GM23338 (cell line): ENCODE results near the gene FHAD1. TPM values are rescaled to one million over a fixed set of nuclear protein-coding genes. Genes with fewer than 3 reads are reported as not detected.

Experiments
- ATAC-seq: fragments of 200-7000 bp; cut with Tn5 transposase; 3 replicates; pipeline ENCODE4 v1.9.1; 2020
- DNase-seq: peaks from one replicate; pipeline ENCODE4 v3.0.0-alpha.2; 2015; ENCODE audit warnings: low spot score
- H2AFZ ChIP-seq: fragments of 200-600 bp; sonication (generic); 2 replicates; pipeline ENCODE4 v1.8.0; 2016; ENCODE audit warnings: antibody characterized with exemption, mild to moderate bottlenecking, moderate library complexity
- H3F3A ChIP-seq: fragments of 200-600 bp; sonication (generic); replicated peaks from 2 replicates; pipeline ENCODE4 v1.8.0; 2017; ENCODE audit warnings: antibody characterized with exemption, mixed run types, low read depth
- H3K27ac ChIP-seq: fragments of 200-600 bp; sonication (generic); 2 replicates; pipeline ENCODE4 v1.6.1; 2016; ENCODE audit warnings: low read depth
- H3K27me3 ChIP-seq: fragments of 200-600 bp; sonication (generic); 2 replicates; pipeline ENCODE4 v1.8.0; 2016; ENCODE audit warnings: mild to moderate bottlenecking, mixed run types, moderate library complexity; ENCODE audit not compliant: insufficient read depth
- H3K36me3 ChIP-seq: fragments of 200-600 bp; sonication (generic); 2 replicates; pipeline ENCODE4 v1.8.0; 2016; ENCODE audit warnings: mild to moderate bottlenecking; ENCODE audit not compliant: insufficient read depth
- H3K4me1 ChIP-seq: fragments of 200-600 bp; sonication (generic); 2 replicates; pipeline ENCODE4 v1.8.0; 2016; ENCODE audit warnings: mild to moderate bottlenecking, moderate library complexity; ENCODE audit not compliant: insufficient read depth
- H3K4me2 ChIP-seq: fragments of 200-600 bp; sonication (generic); 2 replicates; pipeline ENCODE4 v1.7.1; 2017; ENCODE audit warnings: mixed run types
- H3K4me3 ChIP-seq: fragments of 200-600 bp; sonication (generic); 2 replicates; pipeline ENCODE4 v1.6.1; 2016; ENCODE audit warnings: mixed run types
- H3K79me2 ChIP-seq: fragments of 200-600 bp; sonication (generic); replicated peaks from 2 replicates; pipeline ENCODE4 v1.8.0; 2017; ENCODE audit warnings: mild to moderate bottlenecking; ENCODE audit not compliant: insufficient read depth
- H3K9me2 ChIP-seq: fragments of 200-600 bp; sonication (generic); 2 replicates; pipeline ENCODE4 v1.8.0; 2017; ENCODE audit not compliant: insufficient read depth
- H4K20me1 ChIP-seq: fragments of 200-600 bp; sonication (generic); replicated peaks from 2 replicates; pipeline ENCODE4 v1.8.0; 2017; ENCODE audit warnings: mild to moderate bottlenecking; ENCODE audit not compliant: insufficient read depth
- H3K27ac Mint-ChIP-seq: 2 replicates; pipeline ENCODE4 v1.8.0; 2020; ENCODE audit warnings: inconsistent platforms, mild to moderate bottlenecking, moderate library complexity, mixed read lengths
- H3K27me3 Mint-ChIP-seq: 3 replicates; pipeline ENCODE4 v1.8.0; 2022; ENCODE audit warnings: low read depth, mild to moderate bottlenecking, moderate library complexity, mixed read lengths, inconsistent platforms; ENCODE audit not compliant: insufficient read depth, poor library complexity
- H3K36me3 Mint-ChIP-seq: 3 replicates; pipeline ENCODE4 v1.8.0; 2021; ENCODE audit warnings: low read depth, mild to moderate bottlenecking, inconsistent platforms, moderate library complexity, mixed read lengths
- H3K4me1 Mint-ChIP-seq: 3 replicates; pipeline ENCODE4 v1.8.0; 2020; ENCODE audit warnings: mild to moderate bottlenecking, inconsistent platforms, mixed read lengths
- H3K4me3 Mint-ChIP-seq: 3 replicates; pipeline ENCODE4 v1.8.0; 2021; ENCODE audit warnings: moderate library complexity, mild to moderate bottlenecking, inconsistent platforms, mixed read lengths
- H3K9me3 Mint-ChIP-seq: 3 replicates; pipeline ENCODE4 v1.8.0; 2020; ENCODE audit warnings: moderate library complexity, mild to moderate bottlenecking, inconsistent platforms, mixed read lengths
- CTCF ChIP-seq, 2 experiments: fragments of 200-600 bp in 1 of 2; sonication (generic) in 1 of 2; conservative IDR thresholded peaks; 2 replicates each; pipeline versions ENCODE4 v1.5.1 to v1.6.1; 2016 to 2017; ENCODE audit warnings: antibody characterized with exemption in 2 of 2, low read depth in 2 of 2, mild to moderate bottlenecking in 2 of 2, moderate library complexity in 1 of 2
- EZH2phosphoT487 ChIP-seq: fragments of 200-600 bp; sonication (generic); IDR thresholded peaks from one replicate; pipeline ENCODE4 v1.8.1; 2018; ENCODE audit warnings: antibody characterized with exemption; ENCODE audit not compliant: unreplicated experiment
- NANOG ChIP-seq: IDR thresholded peaks from 2 replicates; pipeline ENCODE4 v1.6.1; 2016; ENCODE audit warnings: antibody characterized with exemption, borderline replicate concordance
- POLR2AphosphoS5 ChIP-seq: IDR thresholded peaks from 2 replicates; pipeline ENCODE4 v1.6.1; 2016; ENCODE audit warnings: antibody characterized with exemption, low read depth
- STAT1 ChIP-seq: IDR thresholded peaks from one replicate; pipeline ENCODE4 v1.6.1; 2016; ENCODE audit warnings: antibody characterized with exemption; ENCODE audit not compliant: unreplicated experiment
- ZNF114 ChIP-seq: fragments of 250-450 bp; sonication (Bioruptor Pico); IDR thresholded peaks from 2 replicates; pipeline ENCODE4 v1.5.0; 2020; ENCODE audit warnings: mild to moderate bottlenecking, moderate library complexity
- ZNF331 ChIP-seq: fragments of 250-450 bp; sonication (Bioruptor Pico); IDR thresholded peaks from 2 replicates; pipeline ENCODE4 v1.5.0; 2020; ENCODE audit warnings: low read depth, mild to moderate bottlenecking, moderate library complexity
- ZNF462 ChIP-seq: fragments of 250-450 bp; sonication (Bioruptor Pico); IDR thresholded peaks from 2 replicates; pipeline ENCODE4 v1.5.0; 2020; ENCODE audit warnings: mild to moderate bottlenecking, moderate library complexity
- polyA plus RNA-seq: library from polyadenylated mRNA; unstranded; fragments of >200 nt; fragmentation: Nextera tagmentation; extraction: Ambion mirVana; gene quantifications from 2 replicates; pipeline ENCODE4 v1.2.1, GENCODE V29; 2016
- total RNA-seq: library from RNA; depleted of rRNA; stranded (reverse); fragments of >200 nt; shearing (Covaris generic); gene quantifications from 2 replicates; pipeline ENCODE4 v1.2.3, GENCODE V29; 2014

The FHAD1 gene
- total and polyA plus RNA-seq, 2 experiments from 2014 or later = 1.8 to 3.3 TPM

- TF ChIP-seq ZNF462 (no peak), NANOG (no peak), ZNF114 (no peak), CTCF (conservative IDR thresholded peaks at IDR 0.05; ENCODE audit: low read depth in 2 of 2) (no peak), EZH2phosphoT487 (no peak), ZNF331 (no peak)
These were observed 32.7 kb downstream of the FHAD1 start (continued) for GRCh38 chr1:15279576-15280230.

DNA sequence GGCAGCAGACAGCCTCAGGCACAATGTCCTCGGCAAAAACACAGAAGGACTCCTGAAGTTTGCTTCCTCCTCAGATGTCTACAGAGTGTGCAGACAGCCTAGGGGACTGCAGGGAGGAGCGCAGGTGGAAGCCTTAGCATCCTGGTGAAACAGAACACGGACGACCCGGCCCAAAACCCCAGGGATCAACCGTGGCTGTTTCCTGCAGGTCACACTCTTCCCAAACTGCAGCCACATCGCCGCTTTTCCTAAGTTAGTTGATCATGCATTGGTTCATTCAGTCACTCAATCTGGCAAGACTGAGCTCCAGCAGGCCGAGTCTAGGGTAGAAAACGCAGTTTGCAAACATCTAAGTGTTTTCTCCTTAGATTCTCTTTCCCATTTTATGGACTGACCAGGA lies 33.4 kb downstream of the FHAD1 start:
- Histone ChIP-seq H3K4me1 (no peaks in the 10 kb centered on the region), H3K79me2 (no peaks in the 10 kb centered on the region), H3K27me3 (no peaks in the 10 kb centered on the region), H4K20me1 (no peaks in the 10 kb centered on the region), H2AFZ (peak overlapping the region; percentile 14; the same call in 1 of the 2 replicates), H3K9me2 (no peaks in the 10 kb centered on the region), H3K4me2 (no peak overlapping the region), H3K4me3 (no peak overlapping the region), H3K27ac (no peak overlapping the region), H3F3A (no peaks in the 10 kb centered on the region), H3K36me3 (no peaks in the 10 kb centered on the region)
- DNase-seq (no peak), ATAC-seq (no peak)
- Mint-ChIP-seq H3K36me3 (no peaks in the 10 kb centered on the region), H3K4me1 (peaks cover 2% of the 10 kb centered on the region; the same call in 2 of the 3 replicates), H3K4me3 (no peak overlapping the region), H3K27me3 (no peaks in the 10 kb centered on the region), H3K27ac (no peak overlapping the region), H3K9me3 (no peaks in the 10 kb centered on the region)
- TF ChIP-seq POLR2AphosphoS5 (no peak), NANOG (no peak), ZNF462 (no peak), ZNF114 (no peak), STAT1 (no peak)
